Right atrium auricular region (tissue), 2 donors: ENCODE data around the gene CNGA1. TPM values are rescaled to one million over a fixed set of nuclear protein-coding genes. Genes with fewer than 3 reads are reported as not detected.

Source experiments
- DNase-seq: peaks from one replicate; pipeline ENCODE4 v3.0.0-alpha.2; 2019; ENCODE audit warnings: low spot score
- H3K27ac ChIP-seq, 2 donors: fragments of 200-600 bp; sonication (generic); 1 replicate in 1 of 2; 2 replicates in 1 of 2; pipeline ENCODE4 v1.5.1; 2016 to 2019
- H3K27me3 ChIP-seq, 2 donors: fragments of 200-600 bp; sonication (generic); one replicate each; pipeline versions ENCODE4 v1.5.1 to v1.6.0; 2017 to 2019
- H3K36me3 ChIP-seq: fragments of 200-600 bp; sonication (generic); one replicate; pipeline ENCODE4 v1.5.1; 2016
- H3K4me1 ChIP-seq, 2 donors: fragments of 200-600 bp; sonication (generic); one replicate each; pipeline versions ENCODE4 v1.5.1 to v1.6.0; 2017 to 2019
- H3K4me3 ChIP-seq, 2 donors: fragments of 200-600 bp; sonication (generic); 1 replicate in 1 of 2; 2 replicates in 1 of 2; pipeline ENCODE4 v1.5.1; 2017 to 2019; ENCODE audit warnings: mild to moderate bottlenecking in 1 of 2, moderate library complexity in 1 of 2
- H3K9me3 ChIP-seq, 2 donors: fragments of 200-600 bp; sonication (generic); one replicate each; pipeline ENCODE4 v1.5.1; 2019
- total RNA-seq, 2 donors: library from RNA; depleted of rRNA; stranded (reverse); fragments of >200 nt; gene quantifications; one replicate each; pipeline ENCODE4 v1.1.0, GENCODE V29; 2016
- TF ChIP-seq, protein P1 (sequence below), 2 donors: fragments of 200-600 bp; sonication (generic); IDR thresholded peaks; one replicate each; pipeline ENCODE4 v1.5.1; 2019; ENCODE audit warnings: antibody characterized with exemption in 2 of 2

The CNGA1 gene
- total RNA-seq, 2 donors from 2014 or later = 0.24 TPM; not detected in 1

GRCh38 chr4:47954245-47954644, 62.2 kb downstream of the CNGA1 start:
- DNase-seq = no peak
- TF ChIP-seq, protein P1, sequence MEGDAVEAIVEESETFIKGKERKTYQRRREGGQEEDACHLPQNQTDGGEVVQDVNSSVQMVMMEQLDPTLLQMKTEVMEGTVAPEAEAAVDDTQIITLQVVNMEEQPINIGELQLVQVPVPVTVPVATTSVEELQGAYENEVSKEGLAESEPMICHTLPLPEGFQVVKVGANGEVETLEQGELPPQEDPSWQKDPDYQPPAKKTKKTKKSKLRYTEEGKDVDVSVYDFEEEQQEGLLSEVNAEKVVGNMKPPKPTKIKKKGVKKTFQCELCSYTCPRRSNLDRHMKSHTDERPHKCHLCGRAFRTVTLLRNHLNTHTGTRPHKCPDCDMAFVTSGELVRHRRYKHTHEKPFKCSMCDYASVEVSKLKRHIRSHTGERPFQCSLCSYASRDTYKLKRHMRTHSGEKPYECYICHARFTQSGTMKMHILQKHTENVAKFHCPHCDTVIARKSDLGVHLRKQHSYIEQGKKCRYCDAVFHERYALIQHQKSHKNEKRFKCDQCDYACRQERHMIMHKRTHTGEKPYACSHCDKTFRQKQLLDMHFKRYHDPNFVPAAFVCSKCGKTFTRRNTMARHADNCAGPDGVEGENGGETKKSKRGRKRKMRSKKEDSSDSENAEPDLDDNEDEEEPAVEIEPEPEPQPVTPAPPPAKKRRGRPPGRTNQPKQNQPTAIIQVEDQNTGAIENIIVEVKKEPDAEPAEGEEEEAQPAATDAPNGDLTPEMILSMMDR (IDR thresholded peaks at IDR 0.05) = no peak
- Histone ChIP-seq H3K4me1 (no peaks in the 10 kb centered on the region), H3K9me3 (no peaks in the 10 kb centered on the region), H3K4me3 (no peak overlapping the region), H3K36me3 (no peaks in the 10 kb centered on the region), H3K27me3 (no peaks in the 10 kb centered on the region), H3K27ac (no peak overlapping the region)

DNA sequence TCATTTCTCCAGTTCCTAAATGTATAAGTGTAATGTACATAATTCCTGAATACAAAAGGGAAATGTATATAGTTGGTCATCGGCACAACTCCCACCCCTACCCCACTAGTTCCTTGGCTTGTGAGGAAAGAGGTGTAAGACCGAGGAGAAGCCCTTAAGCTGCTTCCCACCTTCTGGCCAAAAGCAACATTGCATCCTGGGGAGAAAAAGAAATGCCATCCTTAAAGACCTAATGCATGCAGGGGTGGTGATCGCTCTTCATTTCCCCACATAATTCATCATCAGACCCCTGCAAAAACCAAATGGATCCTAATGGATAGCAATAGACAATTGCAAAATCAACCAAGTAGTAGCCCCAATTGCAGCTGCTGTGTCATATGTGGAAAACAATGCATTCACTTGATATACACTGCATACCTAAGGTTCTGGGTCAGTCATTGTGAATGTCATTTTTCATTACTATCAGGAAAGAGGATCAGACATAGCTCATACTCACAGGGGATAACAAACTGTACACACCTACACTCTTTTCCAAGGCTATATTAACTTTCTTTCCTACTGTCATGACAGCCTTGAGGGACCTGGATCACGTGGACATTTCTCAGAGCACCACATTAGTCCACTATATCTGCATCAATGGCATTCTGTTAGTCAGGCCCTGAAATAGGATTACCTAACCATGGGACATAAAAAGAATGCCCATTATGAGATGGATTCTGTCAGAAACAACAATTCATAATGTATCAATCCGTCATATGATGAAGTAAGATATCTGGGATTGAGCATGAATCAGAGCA, 70.4 kb downstream of the CNGA1 start:
- H3K36me3 ChIP-seq = no peaks in the 10 kb centered on the region
- no peak overlapping the region for H3K4me3 ChIP-seq
- H3K4me1 ChIP-seq = no peaks in the 10 kb centered on the region
- no peak for DNase-seq
- no peak overlapping the region for H3K27ac ChIP-seq
- TF ChIP-seq, protein P1 (IDR thresholded peaks at IDR 0.05) = no peak
- H3K9me3 ChIP-seq = no peaks in the 10 kb centered on the region
- H3K27me3 ChIP-seq = no peaks in the 10 kb centered on the region

DNA sequence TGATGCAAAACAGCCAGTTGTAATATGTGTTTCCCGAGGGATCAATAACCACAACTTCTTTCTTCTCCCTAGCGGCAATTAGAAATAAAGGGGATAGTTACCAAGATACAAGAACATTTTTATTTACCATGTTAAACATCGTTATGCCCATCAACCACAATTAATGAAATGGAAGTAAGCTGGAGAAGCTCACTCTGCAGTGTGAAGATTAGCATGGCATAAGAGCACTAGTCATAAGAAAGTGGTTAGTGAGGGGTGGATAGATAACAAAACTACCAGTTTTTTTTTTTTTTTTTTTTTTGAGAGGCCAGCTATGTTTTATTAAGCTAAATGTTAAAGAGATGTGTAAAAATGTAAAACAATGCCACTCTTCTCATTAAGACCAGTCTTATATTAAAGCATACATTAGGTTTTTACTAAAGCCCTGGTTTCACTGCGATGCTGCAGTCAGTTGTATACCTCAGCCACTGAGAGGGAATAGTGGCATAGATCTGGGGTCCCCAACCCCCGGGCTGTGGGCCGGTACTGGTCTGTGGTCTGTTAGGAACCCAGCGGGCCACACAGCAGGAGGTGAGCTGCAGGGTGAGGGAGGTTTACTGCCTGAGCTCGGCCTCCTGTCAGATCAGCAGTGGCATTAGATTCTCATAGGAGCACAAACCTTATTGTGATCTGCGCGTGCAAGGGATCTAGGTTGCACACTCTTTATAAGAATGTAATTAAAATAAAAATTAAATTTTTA, 74.2 kb downstream of the CNGA1 start:
- Histone ChIP-seq H3K4me3 (no peak overlapping the region), H3K36me3 (no peaks in the 10 kb centered on the region), H3K9me3 (no peaks in the 10 kb centered on the region), H3K27me3 (no peaks in the 10 kb centered on the region), H3K4me1 (no peaks in the 10 kb centered on the region), H3K27ac (no peak overlapping the region)
- DNase-seq = no peak
- TF ChIP-seq, protein P1 (IDR thresholded peaks at IDR 0.05) = no peak

GRCh38 chr4:47939456-47939855, 77.0 kb downstream of the CNGA1 start:
- Histone ChIP-seq H3K27ac (no peak overlapping the region), H3K27me3 (no peaks in the 10 kb centered on the region), H3K9me3 (no peaks in the 10 kb centered on the region), H3K36me3 (no peaks in the 10 kb centered on the region), H3K4me1 (no peaks in the 10 kb centered on the region), H3K4me3 (no peak overlapping the region)
- TF ChIP-seq, protein P1 (IDR thresholded peaks at IDR 0.05) = no peak
- no peak for DNase-seq

- TF ChIP-seq, protein P1 (IDR thresholded peaks at IDR 0.05) = no peak
- Histone ChIP-seq H3K4me1 (no peaks in the 10 kb centered on the region), H3K27me3 (no peaks in the 10 kb centered on the region), H3K27ac (no peak overlapping the region), H3K36me3 (no peaks in the 10 kb centered on the region), H3K4me3 (no peak overlapping the region), H3K9me3 (no peaks in the 10 kb centered on the region)
- no peak for DNase-seq
These were observed 80.1 kb downstream of the CNGA1 start for GRCh38 chr4:47936336-47936735.
